ENCODE data around the gene DMXL1.
"Not testable (repeated sequence)": the region's sequence is repeated elsewhere in the genome, so short reads cannot be mapped to it uniquely, and the experiment has no call there.

DNA sequence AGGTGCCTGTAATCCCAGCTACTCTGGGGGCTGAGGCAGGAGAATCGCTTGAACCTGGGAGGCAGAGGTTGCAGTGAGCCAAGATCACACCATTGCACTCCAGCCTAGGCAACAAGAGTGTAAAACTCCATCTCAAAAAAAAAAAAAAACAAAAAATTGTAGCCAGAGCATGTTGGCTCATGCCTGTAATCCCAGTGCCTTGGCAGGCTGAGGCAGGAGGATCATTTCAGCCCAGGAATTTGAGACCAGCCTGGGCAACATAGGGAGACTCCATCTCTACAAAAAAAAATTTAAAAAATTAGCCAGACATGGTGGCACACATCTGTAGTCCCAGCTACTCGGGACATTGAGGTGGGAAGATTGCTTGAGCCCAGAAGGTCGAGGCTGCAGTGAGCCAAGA lies 168.9 kb downstream of the DMXL1 start:
- TF ChIP-seq RAD21 (IDR thresholded peaks at IDR 0.05; ENCODE audit: low read length); CTCF (IDR thresholded peaks at IDR 0.05): not testable (repeated sequence)
